Epithelial cell of esophagus (primary cell): Measurements from ENCODE around the gene ANKRD6.

Experiments
- DNase-seq: peaks from one replicate; pipeline ENCODE4 v3.0.0; 2010; ENCODE audit warnings: low read depth
- H3K4me3 ChIP-seq: 2 replicates; pipeline ENCODE4 v1.5.1; 2011; ENCODE audit warnings: mild to moderate bottlenecking, low read length, control low read depth
- TF ChIP-seq, protein P1 (sequence below): IDR thresholded peaks from 2 replicates; pipeline ENCODE4 v1.5.1; 2011; ENCODE audit warnings: low read depth, mild to moderate bottlenecking, low read length, control low read depth, inconsistent platforms; ENCODE audit not compliant: insufficient read depth; ENCODE audit errors: missing control alignments

The ANKRD6 gene

DNA sequence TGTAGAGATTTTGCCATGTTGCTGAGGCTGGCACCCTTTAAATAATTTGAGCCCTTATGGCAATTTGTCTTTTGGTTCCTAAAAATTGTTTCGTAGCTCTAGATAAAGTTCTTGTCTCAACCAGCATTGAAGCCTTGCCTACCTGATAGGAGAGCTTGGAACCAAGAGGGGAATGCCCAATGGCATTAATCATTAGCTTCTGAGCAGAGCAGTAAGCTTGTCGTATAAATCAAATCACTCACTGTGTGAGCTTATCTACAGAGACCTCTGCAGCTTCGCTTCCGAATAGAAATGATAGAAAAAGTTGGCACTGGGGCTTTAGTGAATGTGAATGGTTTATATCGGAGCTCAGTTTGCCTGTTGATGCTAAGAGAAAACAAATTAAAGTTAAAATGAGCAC lies 10.7 kb downstream of the ANKRD6 start:
- no peak for DNase-seq
- TF ChIP-seq, protein P1, sequence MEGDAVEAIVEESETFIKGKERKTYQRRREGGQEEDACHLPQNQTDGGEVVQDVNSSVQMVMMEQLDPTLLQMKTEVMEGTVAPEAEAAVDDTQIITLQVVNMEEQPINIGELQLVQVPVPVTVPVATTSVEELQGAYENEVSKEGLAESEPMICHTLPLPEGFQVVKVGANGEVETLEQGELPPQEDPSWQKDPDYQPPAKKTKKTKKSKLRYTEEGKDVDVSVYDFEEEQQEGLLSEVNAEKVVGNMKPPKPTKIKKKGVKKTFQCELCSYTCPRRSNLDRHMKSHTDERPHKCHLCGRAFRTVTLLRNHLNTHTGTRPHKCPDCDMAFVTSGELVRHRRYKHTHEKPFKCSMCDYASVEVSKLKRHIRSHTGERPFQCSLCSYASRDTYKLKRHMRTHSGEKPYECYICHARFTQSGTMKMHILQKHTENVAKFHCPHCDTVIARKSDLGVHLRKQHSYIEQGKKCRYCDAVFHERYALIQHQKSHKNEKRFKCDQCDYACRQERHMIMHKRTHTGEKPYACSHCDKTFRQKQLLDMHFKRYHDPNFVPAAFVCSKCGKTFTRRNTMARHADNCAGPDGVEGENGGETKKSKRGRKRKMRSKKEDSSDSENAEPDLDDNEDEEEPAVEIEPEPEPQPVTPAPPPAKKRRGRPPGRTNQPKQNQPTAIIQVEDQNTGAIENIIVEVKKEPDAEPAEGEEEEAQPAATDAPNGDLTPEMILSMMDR: no peak
- H3K4me3 ChIP-seq: no peak overlapping the region

DNA sequence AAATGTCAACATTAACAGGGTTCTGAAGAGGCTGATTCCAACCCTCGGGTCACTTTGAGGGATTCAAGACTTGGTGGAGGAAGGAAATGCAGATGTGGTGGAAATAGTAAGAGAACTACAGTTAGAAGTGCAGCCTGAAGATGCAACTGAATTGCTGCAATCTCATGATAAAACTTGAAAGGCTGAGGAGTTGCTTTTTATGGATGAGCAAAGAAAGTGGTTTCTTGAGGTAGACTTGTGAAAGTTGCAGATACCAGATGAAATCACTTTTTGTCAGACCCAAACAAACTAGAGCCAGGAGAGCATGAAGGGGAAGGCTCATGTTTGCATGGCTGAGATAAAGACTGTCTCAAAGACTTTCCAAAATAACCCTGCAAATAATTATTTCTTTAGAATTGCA lies 16.2 kb downstream of the ANKRD6 start:
- TF ChIP-seq, protein P1: no peak

DNA sequence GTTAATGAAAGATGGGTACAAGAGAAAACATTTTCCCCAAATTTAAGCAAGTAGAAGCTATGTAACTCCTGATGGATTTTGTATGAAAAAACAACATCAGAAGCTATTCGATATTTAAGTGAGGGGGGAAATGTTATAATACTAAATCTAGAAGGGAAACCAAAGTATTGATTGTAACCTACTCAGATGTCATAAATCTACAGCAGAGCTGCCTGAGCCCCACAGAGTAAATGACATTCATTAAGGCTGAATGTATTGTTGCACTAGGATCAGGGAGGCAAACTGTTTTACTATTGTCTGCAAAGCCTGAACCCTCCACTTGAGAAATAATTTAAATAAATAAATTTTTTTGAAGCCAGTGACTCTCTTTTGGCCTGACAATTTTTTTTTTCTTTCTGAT lies 19.3 kb downstream of the ANKRD6 start:
- TF ChIP-seq, protein P1: no peak

More for the DNA sequence above, 16.2 kb downstream of the ANKRD6 start:
- H3K4me3 ChIP-seq: no peak overlapping the region
- DNase-seq: no peak

DNA sequence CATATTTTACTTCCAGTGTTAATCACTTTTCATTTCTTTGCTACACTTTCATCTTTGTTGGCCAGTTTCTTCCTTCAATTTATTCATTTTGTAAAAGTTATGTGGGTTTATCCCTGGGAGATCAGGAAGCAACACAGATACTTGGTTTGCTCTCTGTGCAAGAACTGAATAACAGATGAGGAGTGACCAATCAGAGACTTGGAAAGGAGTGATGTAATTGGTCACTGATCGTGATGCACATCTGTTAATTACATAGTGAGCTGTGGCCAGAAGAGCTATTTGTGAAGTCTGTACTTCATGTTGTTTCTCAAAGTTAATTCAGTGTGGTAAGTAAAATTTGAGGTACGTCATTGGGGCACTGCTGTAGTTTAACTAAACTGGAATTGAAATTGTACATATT lies 21.3 kb downstream of the ANKRD6 start:
- no peak for DNase-seq
- H3K4me3 ChIP-seq: no peak overlapping the region
- TF ChIP-seq, protein P1: no peak

More for the DNA sequence above, 19.3 kb downstream of the ANKRD6 start:
- no peak overlapping the region for H3K4me3 ChIP-seq
- DNase-seq: no peak

DNA sequence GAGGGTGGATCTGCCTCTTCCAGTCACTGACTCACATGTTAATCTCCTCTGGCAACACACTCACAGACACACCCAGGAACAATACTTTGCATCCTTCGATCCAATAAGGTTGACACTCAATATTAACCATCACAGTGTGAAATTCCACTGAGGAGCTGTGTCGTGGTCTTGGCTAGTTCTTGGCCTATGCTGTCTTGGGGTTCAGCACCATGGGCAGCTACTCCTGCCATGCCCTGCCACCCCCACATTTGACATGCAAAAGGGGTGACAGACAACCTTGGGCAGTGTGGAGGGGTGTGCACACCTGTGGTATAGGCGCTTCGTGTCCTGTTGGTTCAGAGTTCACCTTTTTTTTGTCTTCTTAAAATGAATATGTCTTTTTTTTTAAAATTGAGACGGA lies 25.8 kb downstream of the ANKRD6 start:
- TF ChIP-seq, protein P1: no peak
- H3K4me3 ChIP-seq: no peak overlapping the region
- peak; percentile 35 for DNase-seq

DNA sequence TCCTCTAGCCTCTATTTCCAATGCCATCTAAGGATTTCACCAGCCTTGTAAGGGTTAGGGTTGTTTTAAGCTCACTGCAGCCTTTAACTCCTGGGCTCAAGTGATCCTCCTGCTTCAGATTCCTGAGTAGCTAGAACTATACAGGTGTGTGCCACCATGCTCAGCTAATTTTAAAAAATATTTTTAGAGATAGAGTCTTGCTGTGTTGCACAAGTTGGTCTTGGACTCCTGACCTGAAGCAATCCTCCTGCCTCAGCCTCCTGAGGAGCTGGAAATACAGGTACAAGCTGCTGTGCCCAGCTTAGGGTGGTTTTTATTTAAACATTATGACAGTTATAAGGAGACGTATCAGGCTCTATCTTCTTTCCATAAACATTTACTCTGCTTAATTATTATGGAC lies 26.5 kb downstream of the ANKRD6 start:
- H3K4me3 ChIP-seq: no peak overlapping the region
- DNase-seq: no peak
- TF ChIP-seq, protein P1: no peak

DNA sequence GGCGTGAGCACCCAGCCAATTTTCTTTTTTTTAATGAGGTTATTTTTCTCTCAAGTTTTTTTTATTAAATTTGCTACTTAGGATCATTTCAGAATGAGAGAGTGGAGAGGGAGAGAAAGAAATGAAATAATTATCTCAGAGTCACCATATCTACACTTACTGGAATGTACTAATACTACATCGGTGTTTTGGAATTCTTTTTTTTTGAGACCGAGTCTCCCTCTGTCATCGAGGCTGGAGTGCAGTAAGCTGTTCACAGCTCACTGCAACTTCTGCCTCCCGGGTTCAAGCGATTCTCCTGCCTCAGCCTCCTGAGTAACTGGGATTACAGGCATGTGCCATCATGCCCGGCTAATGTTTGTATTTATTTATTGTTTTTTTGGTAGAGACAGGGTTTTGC lies 27.8 kb downstream of the ANKRD6 start:
- TF ChIP-seq, protein P1: no peak

More for the DNA sequence above, 27.8 kb downstream of the ANKRD6 start:
- no peak overlapping the region for H3K4me3 ChIP-seq
- no peak for DNase-seq
